Occipital lobe (tissue), 2 donors: Measurements from ENCODE around the gene RBM43. TPM values are rescaled to one million over a fixed set of nuclear protein-coding genes. Genes with fewer than 3 reads are reported as not detected.

Source experiments
- DNase-seq: peaks from one replicate; lab custom pipeline; 2025; lab: John Stamatoyannopoulos, UW
- total RNA-seq: library from RNA; depleted of rRNA; stranded (reverse); fragments of >200 nt; gene quantifications from one replicate; pipeline ENCODE4 v1.2.3, GENCODE V29; 2014

Gene RBM43
- total RNA-seq, 1 donor from 2014 or later, result 2.8 TPM

DNA sequence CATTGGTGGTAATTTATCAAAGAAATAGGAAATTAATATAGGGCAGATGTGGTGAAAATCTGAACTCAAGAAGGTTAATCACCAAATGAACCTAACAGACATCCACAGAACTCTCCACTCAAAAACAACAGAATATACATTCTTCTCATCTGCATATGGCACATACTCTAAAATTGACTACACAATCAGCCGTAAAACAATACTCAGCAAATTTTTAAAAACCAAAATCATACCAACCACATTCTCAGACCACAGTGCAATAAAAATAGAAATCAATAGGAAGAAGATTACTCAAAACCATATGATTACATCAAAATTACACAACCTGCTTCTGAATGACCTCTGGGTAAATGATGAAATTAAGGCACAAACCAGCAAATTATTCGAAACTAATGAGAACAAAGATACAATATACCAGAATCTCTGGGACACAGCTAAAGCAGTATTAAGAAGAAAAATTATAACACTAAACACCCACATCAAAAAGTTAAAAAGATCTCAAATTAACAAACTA lies 31.0 kb downstream of the RBM43 start:
- DNase-seq, result no peak

- no peak for DNase-seq
These were observed 32.7 kb downstream of the RBM43 start for GRCh38 chr2:151228847-151229512.

DNA sequence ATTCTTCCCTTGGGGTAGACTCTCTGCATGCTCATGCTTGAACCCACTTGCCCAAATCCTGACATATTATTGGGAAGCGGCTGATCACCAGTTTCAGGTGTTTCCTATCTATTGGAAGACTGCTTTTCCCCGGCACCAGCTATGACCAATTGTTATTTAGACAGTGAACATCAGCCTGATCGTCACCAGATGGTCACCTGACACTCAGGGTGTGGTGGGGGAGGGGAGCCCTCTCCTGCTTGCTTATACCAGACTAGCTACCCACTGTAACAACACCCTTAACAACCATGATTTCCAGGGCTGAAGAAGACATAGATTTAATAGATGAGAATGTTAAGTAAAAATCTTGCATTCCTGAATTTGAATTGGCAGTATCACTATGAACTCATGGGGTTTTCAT lies 44.3 kb downstream of the RBM43 start:
- DNase-seq, result no peak

DNA sequence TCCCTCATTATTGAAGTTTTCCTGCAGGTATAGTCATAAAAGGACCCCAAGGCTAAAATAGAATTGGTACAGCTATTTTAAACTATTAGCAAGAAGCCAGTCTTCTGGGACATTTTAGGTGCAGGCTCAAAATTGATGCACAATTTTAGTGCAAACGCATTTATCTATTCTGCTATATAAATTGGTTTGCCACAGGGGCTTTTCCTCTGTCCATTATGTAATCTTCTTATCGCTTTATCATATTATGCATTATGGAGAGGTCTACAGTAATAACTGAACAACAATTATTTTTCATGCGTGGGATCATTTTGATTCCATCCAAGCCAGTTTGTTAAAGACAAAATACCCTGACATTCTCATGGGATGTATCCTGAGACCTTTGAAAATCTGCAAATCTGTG lies 54.6 kb downstream of the RBM43 start:
- no peak for DNase-seq

- DNase-seq, result no peak
These were observed 55.2 kb downstream of the RBM43 start for GRCh38 chr2:151206446-151206968.

- DNase-seq, result no peak
These were observed 56.1 kb downstream of the RBM43 start for GRCh38 chr2:151205571-151205970.

- DNase-seq, result no peak
These were observed 56.9 kb downstream of the RBM43 start for GRCh38 chr2:151204756-151205155.

DNA sequence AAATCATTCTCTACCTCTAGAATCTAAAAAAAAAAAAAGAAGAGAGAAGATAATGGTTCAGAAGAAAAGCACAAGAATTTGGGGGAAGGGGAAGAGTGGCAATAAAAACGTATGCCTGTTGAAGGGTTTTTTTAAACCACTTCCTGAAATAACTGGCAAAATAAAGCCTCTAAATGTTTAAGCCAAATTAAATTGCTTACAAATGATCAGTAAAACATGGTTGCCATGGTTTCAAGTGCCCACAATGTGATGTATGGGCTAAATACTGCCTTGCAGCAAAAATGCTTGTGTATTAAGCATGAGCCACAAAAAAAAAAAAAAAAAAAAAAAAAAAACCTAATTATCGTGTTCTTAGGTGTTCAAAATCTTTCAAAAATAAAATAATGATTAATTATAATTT lies 60.8 kb downstream of the RBM43 start:
- DNase-seq, result no peak

DNA sequence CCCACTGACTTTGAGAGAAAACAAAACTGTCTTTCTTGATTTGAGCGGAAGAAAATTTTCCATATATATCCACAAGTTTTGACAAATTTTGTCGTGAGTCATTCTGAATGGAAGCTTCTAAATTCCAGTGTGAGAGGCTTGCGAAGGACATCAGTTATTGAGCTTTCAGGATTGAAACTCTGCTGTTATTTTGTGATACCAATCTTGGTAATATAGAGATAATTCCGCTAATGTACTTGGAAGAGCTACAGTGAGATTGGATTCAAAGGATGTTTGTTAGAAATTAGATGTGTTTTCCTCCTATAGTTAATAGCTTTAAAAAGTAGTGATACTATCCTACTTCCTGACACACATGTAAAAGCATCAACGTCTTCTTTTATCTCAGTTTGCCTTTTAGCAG lies 61.4 kb downstream of the RBM43 start:
- DNase-seq, result no peak

GRCh38 chr2:151198645-151199044 lies 63.0 kb downstream of the RBM43 start:
- no peak for DNase-seq

Other genes with a start within 250 kb of the RBM43 start
- 2.5 TPM for gene NMI, start 27.8 kb upstream of the RBM43 start, total RNA-seq
- 0.31 TPM for gene TNFAIP6, start 95.7 kb upstream of the RBM43 start, total RNA-seq
- gene RIF1, start 148.0 kb upstream of the RBM43 start, total RNA-seq, result 115 TPM